GM12873 (cell line): ENCODE measurements around the gene ZNF621.

Experiments
- TF ChIP-seq, protein P1 (sequence below): IDR thresholded peaks from 2 replicates; pipeline ENCODE4 v1.5.1; 2012; ENCODE audit warnings: low read depth, mild to moderate bottlenecking, moderate library complexity, low read length, control low read depth; ENCODE audit not compliant: insufficient read depth; ENCODE audit errors: missing control alignments

The ZNF621 gene

GRCh38 chr3:40524568-40525285 lies at the start of gene ZNF621:
Gene ZNF621, plus strand, starts transcription at chr3:40524960. Its CDS starts 881 bp downstream, at chr3:40525841.
- TF ChIP-seq, protein P1, sequence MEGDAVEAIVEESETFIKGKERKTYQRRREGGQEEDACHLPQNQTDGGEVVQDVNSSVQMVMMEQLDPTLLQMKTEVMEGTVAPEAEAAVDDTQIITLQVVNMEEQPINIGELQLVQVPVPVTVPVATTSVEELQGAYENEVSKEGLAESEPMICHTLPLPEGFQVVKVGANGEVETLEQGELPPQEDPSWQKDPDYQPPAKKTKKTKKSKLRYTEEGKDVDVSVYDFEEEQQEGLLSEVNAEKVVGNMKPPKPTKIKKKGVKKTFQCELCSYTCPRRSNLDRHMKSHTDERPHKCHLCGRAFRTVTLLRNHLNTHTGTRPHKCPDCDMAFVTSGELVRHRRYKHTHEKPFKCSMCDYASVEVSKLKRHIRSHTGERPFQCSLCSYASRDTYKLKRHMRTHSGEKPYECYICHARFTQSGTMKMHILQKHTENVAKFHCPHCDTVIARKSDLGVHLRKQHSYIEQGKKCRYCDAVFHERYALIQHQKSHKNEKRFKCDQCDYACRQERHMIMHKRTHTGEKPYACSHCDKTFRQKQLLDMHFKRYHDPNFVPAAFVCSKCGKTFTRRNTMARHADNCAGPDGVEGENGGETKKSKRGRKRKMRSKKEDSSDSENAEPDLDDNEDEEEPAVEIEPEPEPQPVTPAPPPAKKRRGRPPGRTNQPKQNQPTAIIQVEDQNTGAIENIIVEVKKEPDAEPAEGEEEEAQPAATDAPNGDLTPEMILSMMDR = no peak

- TF ChIP-seq, protein P1 = no peak
Measured at GRCh38 chr3:40476478-40477470, 48.0 kb upstream of the ZNF621 start, which contains the start of gene ZNF619. Gene ZNF619, plus strand, starts transcription at chr3:40477122. Its CDS starts 858 bp downstream, at chr3:40477980.

- TF ChIP-seq, protein P1 = peak; percentile 5
Measured at GRCh38 chr3:40477666-40478065, 47.1 kb upstream of the ZNF621 start.

DNA sequence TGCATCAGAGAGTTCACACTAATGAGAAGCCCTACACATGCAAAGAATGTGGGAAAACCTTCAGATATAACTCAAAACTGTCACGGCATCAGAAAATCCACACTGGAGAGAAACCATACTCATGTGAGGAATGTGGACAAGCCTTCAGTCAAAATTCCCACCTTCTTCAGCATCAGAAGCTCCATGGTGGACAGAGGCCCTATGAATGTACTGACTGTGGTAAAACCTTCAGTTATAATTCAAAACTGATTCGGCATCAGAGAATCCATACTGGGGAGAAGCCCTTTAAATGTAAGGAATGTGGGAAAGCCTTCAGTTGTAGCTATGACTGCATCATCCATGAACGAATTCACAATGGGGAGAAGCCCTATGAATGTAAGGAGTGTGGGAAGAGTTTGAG lies 37.6 kb upstream of the ZNF621 start:
- TF ChIP-seq, protein P1 = no peak

GRCh38 chr3:40490916-40491315 lies 33.8 kb upstream of the ZNF621 start:
- TF ChIP-seq, protein P1 = no peak

- TF ChIP-seq, protein P1 = no peak
Measured at GRCh38 chr3:40494698-40495097, 30.1 kb upstream of the ZNF621 start.

DNA sequence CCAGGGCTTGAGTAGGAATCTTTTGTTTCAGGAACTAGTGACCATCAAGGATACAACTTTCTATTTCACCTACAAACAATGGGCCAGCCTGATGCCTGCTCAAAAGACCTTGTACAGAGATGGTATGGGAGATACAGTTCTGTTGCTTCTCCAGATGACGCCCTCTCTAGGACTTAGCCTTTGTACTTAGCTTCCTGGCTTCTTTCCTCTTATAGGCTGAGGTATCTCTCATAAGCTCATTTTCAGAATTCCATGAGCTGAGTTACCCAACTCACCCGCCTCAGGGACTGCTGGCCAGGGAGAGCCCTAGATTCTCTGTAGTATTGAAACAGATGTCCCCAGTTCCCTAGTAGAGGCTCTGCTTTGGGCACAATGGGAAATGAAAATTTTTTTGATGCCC lies 27.5 kb upstream of the ZNF621 start:
- TF ChIP-seq, protein P1 = no peak
